ENCODE data around the gene SMCO3.

DNA sequence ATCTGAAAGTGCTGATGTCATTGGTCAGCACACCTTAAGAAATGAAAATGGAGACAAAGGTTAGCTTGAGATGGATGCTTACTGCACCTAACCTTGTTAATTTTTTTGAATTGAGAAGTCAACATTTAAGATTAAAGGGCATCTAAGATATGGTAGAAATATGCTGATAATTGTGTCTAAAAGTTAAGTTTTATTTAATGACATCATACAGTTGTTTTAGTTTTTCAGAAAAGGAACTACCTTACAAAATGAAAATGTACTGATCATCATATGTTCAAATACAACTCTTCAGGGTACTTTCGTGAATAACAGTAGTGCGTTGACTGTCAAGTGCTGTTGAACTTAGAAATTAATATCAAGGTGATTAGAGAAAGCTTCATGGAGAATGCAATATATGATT lies 2.5 kb downstream of the SMCO3 start:
- TF ChIP-seq, protein P1, sequence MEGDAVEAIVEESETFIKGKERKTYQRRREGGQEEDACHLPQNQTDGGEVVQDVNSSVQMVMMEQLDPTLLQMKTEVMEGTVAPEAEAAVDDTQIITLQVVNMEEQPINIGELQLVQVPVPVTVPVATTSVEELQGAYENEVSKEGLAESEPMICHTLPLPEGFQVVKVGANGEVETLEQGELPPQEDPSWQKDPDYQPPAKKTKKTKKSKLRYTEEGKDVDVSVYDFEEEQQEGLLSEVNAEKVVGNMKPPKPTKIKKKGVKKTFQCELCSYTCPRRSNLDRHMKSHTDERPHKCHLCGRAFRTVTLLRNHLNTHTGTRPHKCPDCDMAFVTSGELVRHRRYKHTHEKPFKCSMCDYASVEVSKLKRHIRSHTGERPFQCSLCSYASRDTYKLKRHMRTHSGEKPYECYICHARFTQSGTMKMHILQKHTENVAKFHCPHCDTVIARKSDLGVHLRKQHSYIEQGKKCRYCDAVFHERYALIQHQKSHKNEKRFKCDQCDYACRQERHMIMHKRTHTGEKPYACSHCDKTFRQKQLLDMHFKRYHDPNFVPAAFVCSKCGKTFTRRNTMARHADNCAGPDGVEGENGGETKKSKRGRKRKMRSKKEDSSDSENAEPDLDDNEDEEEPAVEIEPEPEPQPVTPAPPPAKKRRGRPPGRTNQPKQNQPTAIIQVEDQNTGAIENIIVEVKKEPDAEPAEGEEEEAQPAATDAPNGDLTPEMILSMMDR (conservative IDR thresholded peaks at IDR 0.05; ENCODE audit: low read depth, low read length) = no peak
- TF ChIP-seq EZH2 (IDR thresholded peaks at IDR 0.05; ENCODE audit: low read length, unreplicated experiment) = no peak
